K562 (cell line): ENCODE data around the gene MRPL33.

ENCODE experiments used
- BHLHE40 ChIP-seq: IDR thresholded peaks from 2 replicates; pipeline ENCODE4 v1.6.1; 2011; ENCODE audit warnings: low read length, improper control_type of control experiment
- HDAC6 ChIP-seq: IDR thresholded peaks from 2 replicates; pipeline ENCODE4 v1.6.1; 2012; ENCODE audit warnings: low read depth, mild to moderate bottlenecking, control low read depth, inconsistent platforms, low read length, moderate library complexity
- POLR2AphosphoS5 ChIP-seq: IDR thresholded peaks from 2 replicates; pipeline ENCODE4 v1.6.1; 2011; ENCODE audit warnings: mild to moderate bottlenecking, low read depth, low read length, moderate library complexity; ENCODE audit not compliant: control insufficient read depth, insufficient read depth
- SAP30 ChIP-seq: fragments of 200-600 bp; sonication (generic); IDR thresholded peaks from 2 replicates; pipeline ENCODE4 v1.6.1; 2012; ENCODE audit warnings: borderline replicate concordance, low read depth, mild to moderate bottlenecking, moderate library complexity, low read length, control low read depth, inconsistent platforms; ENCODE audit not compliant: insufficient read depth, poor library complexity, severe bottlenecking
- ZNF140 ChIP-seq: fragments of 250-450 bp; sonication (Bioruptor Pico); IDR thresholded peaks from 2 replicates; pipeline ENCODE4 v1.8.0; 2021; ENCODE audit warnings: moderate library complexity, mild to moderate bottlenecking, inconsistent platforms

- TF ChIP-seq ZNF140 (no peak), SAP30 (no peak), BHLHE40 (no peak), POLR2AphosphoS5 (no peak), HDAC6 (no peak)
These were observed 27.6 kb downstream of the MRPL33 start for GRCh38 chr2:27798948-27799645.
